Measurements from ENCODE around the gene FOSL1. TPM values are rescaled to one million over a fixed set of nuclear protein-coding genes. Genes with fewer than 3 reads are reported as not detected.

The FOSL1 gene
- total RNA-seq, 1 experiment from 2014 or later: 20.5 TPM

DNA sequence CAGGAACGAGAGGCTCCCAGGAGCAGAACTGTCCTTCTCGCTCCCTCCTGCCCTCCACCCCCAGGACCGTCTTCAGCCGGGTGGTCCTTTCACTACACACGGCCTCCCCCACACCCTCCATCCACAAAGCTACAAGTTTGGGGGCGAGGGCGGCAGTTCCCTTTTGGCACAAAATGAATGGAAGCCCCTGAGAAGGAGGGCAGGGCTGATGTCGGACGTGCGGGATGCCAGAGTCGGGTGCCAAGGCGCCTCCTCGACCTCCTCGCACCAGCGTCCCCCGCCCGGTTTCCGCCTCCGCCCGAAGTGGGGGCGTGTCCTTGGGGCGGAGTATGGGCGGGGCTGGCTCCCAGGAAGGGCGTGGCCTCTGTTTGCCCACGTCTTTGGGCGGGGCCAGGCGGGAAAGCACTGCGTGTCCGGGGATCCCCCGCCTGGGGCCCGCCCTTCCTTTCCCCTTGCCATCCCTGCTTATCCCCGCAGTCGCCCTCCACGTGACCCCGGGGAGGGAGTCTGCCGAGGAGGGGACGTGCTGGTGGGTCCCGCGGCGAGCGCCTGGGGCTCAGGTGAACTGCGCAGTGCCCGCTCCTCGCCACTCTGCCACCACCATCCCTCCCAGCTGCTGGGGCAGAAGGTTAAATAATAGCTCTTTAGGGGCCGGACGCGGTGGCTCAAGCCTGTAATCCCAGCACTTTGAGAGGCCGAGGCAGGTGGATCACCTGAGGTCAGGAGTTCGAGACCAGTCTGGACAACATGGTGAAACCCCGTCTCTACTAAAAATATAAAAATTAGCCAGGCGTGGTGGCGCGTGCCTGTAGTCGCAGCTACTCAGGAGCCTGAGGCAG lies 26.7 kb downstream of the FOSL1 start (continued):
- TF ChIP-seq, protein P1, sequence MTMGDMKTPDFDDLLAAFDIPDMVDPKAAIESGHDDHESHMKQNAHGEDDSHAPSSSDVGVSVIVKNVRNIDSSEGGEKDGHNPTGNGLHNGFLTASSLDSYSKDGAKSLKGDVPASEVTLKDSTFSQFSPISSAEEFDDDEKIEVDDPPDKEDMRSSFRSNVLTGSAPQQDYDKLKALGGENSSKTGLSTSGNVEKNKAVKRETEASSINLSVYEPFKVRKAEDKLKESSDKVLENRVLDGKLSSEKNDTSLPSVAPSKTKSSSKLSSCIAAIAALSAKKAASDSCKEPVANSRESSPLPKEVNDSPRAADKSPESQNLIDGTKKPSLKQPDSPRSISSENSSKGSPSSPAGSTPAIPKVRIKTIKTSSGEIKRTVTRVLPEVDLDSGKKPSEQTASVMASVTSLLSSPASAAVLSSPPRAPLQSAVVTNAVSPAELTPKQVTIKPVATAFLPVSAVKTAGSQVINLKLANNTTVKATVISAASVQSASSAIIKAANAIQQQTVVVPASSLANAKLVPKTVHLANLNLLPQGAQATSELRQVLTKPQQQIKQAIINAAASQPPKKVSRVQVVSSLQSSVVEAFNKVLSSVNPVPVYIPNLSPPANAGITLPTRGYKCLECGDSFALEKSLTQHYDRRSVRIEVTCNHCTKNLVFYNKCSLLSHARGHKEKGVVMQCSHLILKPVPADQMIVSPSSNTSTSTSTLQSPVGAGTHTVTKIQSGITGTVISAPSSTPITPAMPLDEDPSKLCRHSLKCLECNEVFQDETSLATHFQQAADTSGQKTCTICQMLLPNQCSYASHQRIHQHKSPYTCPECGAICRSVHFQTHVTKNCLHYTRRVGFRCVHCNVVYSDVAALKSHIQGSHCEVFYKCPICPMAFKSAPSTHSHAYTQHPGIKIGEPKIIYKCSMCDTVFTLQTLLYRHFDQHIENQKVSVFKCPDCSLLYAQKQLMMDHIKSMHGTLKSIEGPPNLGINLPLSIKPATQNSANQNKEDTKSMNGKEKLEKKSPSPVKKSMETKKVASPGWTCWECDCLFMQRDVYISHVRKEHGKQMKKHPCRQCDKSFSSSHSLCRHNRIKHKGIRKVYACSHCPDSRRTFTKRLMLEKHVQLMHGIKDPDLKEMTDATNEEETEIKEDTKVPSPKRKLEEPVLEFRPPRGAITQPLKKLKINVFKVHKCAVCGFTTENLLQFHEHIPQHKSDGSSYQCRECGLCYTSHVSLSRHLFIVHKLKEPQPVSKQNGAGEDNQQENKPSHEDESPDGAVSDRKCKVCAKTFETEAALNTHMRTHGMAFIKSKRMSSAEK (CRISPR knock-in tag; IDR thresholded peaks at IDR 0.05; ENCODE audit: borderline replicate concordance): no peak
- TF ChIP-seq NR3C1 (CRISPR knock-in tag; conservative IDR thresholded peaks at IDR 0.05; ENCODE audit: low read depth) (no peak), ZNF423 (CRISPR knock-in tag; IDR thresholded peaks at IDR 0.05) (peak; percentile 52; the same call in 1 of the 2 replicates), ZNF317 (CRISPR knock-in tag; IDR thresholded peaks at IDR 0.05; ENCODE audit: borderline replicate concordance, low read depth) (no peak), IRF2 (CRISPR knock-in tag; IDR thresholded peaks at IDR 0.05; ENCODE audit: borderline replicate concordance, low read depth) (no peak), NFE2L1 (CRISPR knock-in tag; IDR thresholded peaks at IDR 0.05) (no peak), ZNF121 (CRISPR knock-in tag; IDR thresholded peaks at IDR 0.05) (peak; percentile 99), TEAD1 (CRISPR knock-in tag; IDR thresholded peaks at IDR 0.05) (no peak), FOXJ3 (CRISPR knock-in tag; IDR thresholded peaks at IDR 0.05; ENCODE audit: borderline replicate concordance) (no peak), ETV6 (CRISPR knock-in tag; IDR thresholded peaks at IDR 0.05) (peak; percentile 51; the same call in 1 of the 2 replicates)
- TF ChIP-seq, protein P2, sequence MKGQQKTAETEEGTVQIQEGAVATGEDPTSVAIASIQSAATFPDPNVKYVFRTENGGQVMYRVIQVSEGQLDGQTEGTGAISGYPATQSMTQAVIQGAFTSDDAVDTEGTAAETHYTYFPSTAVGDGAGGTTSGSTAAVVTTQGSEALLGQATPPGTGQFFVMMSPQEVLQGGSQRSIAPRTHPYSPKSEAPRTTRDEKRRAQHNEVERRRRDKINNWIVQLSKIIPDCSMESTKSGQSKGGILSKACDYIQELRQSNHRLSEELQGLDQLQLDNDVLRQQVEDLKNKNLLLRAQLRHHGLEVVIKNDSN (CRISPR knock-in tag; IDR thresholded peaks at IDR 0.05): peak; percentile 96
- TF ChIP-seq, protein P3, sequence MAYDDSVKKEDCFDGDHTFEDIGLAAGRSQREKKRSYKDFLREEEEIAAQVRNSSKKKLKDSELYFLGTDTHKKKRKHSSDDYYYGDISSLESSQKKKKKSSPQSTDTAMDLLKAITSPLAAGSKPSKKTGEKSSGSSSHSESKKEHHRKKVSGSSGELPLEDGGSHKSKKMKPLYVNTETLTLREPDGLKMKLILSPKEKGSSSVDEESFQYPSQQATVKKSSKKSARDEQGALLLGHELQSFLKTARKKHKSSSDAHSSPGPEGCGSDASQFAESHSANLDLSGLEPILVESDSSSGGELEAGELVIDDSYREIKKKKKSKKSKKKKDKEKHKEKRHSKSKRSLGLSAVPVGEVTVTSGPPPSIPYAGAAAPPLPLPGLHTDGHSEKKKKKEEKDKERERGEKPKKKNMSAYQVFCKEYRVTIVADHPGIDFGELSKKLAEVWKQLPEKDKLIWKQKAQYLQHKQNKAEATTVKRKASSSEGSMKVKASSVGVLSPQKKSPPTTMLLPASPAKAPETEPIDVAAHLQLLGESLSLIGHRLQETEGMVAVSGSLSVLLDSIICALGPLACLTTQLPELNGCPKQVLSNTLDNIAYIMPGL (CRISPR knock-in tag; IDR thresholded peaks at IDR 0.05): no peak
- TF ChIP-seq, protein P4, sequence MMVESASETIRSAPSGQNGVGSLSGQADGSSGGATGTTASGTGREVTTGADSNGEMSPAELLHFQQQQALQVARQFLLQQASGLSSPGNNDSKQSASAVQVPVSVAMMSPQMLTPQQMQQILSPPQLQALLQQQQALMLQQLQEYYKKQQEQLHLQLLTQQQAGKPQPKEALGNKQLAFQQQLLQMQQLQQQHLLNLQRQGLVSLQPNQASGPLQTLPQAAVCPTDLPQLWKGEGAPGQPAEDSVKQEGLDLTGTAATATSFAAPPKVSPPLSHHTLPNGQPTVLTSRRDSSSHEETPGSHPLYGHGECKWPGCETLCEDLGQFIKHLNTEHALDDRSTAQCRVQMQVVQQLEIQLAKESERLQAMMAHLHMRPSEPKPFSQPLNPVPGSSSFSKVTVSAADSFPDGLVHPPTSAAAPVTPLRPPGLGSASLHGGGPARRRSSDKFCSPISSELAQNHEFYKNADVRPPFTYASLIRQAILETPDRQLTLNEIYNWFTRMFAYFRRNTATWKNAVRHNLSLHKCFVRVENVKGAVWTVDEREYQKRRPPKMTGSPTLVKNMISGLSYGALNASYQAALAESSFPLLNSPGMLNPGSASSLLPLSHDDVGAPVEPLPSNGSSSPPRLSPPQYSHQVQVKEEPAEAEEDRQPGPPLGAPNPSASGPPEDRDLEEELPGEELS (CRISPR knock-in tag; IDR thresholded peaks at IDR 0.05): peak; percentile 43; the same call in 1 of the 2 replicates

DNA sequence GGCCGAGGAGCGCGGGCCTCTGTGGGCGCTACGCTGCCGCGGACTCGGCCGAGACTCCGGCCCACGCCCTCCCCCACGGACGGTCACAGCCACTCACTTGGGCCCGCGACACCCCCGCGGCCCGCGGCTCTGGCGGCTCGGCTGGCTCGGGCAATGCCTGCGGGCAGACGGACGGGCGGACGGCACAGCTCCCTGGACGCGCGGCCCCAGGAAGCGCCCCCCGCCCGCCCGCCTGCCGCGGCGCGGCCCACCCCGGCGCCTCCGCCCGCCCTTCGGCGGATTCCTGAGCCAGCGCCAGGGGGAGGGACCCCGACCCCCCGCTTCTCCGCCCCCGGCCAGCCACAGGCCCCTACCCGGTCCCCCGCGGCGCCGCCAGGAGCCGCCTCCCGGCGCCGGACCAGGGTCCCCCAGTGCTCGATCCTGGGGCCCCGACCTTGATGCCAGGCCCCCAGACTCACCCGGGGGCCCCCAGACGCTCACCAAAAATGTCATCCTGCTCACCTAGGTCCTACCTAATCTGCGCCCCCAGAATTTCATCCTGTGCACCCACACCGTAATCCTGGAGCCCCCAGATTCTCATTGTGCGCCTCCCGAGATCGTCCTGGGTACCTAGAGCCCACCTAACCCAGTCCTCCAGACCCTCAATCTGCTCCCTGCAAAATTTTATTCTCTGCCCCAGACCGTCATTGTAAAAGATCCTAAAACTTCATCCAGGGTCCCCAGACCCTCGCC lies 27.4 kb downstream of the FOSL1 start, which contains the start of gene EFEMP2:
EFEMP2 (minus strand) TSS at position 215 of the 732 bp plus-strand sequence. CDS start 446 bp downstream, outside the sequence.
- DNase-seq (ENCODE audit: low spot score): no peak
- Mint-ChIP-seq H3K27me3 (ENCODE audit: low read depth) (peaks cover 60% of the 10 kb centered on the region), H3K4me3 (peak within 1 kb of the TSS; percentile 88), H3K36me3 (no peaks in the 10 kb centered on the region), H3K27ac (no peak within 1 kb of the TSS; the same call in 1 of the 2 replicates), H3K4me1 (peaks cover 6% of the 10 kb centered on the region; the same call in 1 of the 2 replicates), H3K9me3 (no peaks in the 10 kb centered on the region)
- TF ChIP-seq, protein P5, sequence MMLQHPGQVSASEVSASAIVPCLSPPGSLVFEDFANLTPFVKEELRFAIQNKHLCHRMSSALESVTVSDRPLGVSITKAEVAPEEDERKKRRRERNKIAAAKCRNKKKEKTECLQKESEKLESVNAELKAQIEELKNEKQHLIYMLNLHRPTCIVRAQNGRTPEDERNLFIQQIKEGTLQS (CRISPR knock-in tag; conservative IDR thresholded peaks at IDR 0.05): no peak
- TF ChIP-seq ZNF671 (CRISPR knock-in tag; IDR thresholded peaks at IDR 0.05): no peak
- TF ChIP-seq, protein P3 (CRISPR knock-in tag; IDR thresholded peaks at IDR 0.05): peak; percentile 56; the same call in 1 of the 2 replicates
- TF ChIP-seq ZNF138 (CRISPR knock-in tag; conservative IDR thresholded peaks at IDR 0.05): no peak
- CTCF ChIA-PET: interaction anchor here (0.9 to 16.6 kb wide), 6 partner anchors 13 to 153 kb away, joined by 3 to 539 read pairs (median 4); partner anchors contain the start of genes CCDC85B, CFL1, FIBP and MUS81
- ATAC-seq: no peak
- POLR2A ChIA-PET: interaction anchor here (0.5 to 2.2 kb wide), 5 partner anchors 11 to 55 kb away, joined by 3 to 26 read pairs (median 5); partner anchors contain the start of genes CFL1, FIBP and MUS81
